ENCODE data around the gene ZNF618.
"Not testable (repeated sequence)": the region's sequence is repeated elsewhere in the genome, so short reads cannot be mapped to it uniquely, and the experiment has no call there.

DNA sequence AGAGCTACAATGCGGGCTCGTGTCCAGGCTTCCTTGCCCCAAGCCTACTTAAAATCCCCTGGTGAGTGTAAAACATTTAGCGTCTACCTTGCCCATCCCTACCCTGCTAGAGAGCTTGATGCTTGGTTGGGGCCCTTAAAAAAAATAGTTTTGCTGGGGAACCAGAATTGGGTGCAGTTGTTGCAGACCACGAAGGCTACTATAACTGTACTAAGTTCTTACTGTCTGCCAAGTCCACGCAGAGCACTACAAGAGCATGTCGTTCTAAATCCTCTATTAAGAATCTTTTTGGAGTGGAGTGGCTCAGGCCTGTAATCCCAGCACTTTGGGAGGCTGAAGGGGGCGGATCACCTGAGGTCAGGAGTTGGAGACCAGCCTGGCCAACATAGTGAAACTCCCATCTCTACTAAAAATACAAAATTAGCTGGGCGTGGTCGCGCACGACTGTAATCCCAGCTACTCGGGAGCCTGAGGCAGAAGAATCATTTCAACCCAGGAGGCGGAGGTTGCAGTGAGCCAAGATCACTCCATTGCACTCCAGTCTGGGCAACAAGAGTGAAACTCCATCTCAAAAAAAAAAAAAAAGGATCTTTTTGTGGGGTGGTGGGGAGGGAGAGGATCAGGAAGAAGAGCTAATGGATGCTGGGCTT is 206.8 kb downstream of the ZNF618 start:
- not testable (repeated sequence) for TF ChIP-seq CTCF (optimal IDR thresholded peaks at IDR 0.05 in 1 of 3, IDR thresholded peaks at IDR 0.05 in 1 of 3, conservative IDR thresholded peaks at IDR 0.05 in 1 of 3; ENCODE audit: extremely low read depth in 1 of 3, insufficient read depth in 2 of 3, low read length in 3 of 3); EZH2 (IDR thresholded peaks at IDR 0.05; ENCODE audit: low read length)
